Measurements from ENCODE around the gene APOBEC3G.
"Not testable (repeated sequence)": the region's sequence is repeated elsewhere in the genome, so short reads cannot be mapped to it uniquely, and the experiment has no call there.

Gene APOBEC3G

GRCh38 chr22:39066442-39067276 lies 10.4 kb upstream of the APOBEC3G start:
- DNase-seq (ENCODE audit: low read depth in 3 of 3): not testable (repeated sequence)

GRCh38 chr22:39068033-39068785 lies 8.9 kb upstream of the APOBEC3G start:
- no peak for DNase-seq (ENCODE audit: low read depth in 3 of 3)

GRCh38 chr22:39070186-39070585 lies 6.9 kb upstream of the APOBEC3G start:
- no peak for DNase-seq (ENCODE audit: low read depth in 3 of 3)

GRCh38 chr22:39072581-39072981 lies 4.5 kb upstream of the APOBEC3G start:
- not testable (repeated sequence) for DNase-seq (ENCODE audit: low read depth in 3 of 3)

GRCh38 chr22:39073981-39074380 lies 3.1 kb upstream of the APOBEC3G start:
- no peak for DNase-seq (ENCODE audit: low read depth in 3 of 3)

GRCh38 chr22:39076155-39077025 lies 685 bp upstream of the APOBEC3G start:
- not testable (repeated sequence) for DNase-seq (ENCODE audit: low read depth in 3 of 3)

- not testable (repeated sequence) for DNase-seq (ENCODE audit: low read depth in 3 of 3)
These were observed 837 bp downstream of the APOBEC3G start for GRCh38 chr22:39077912-39078311.

- DNase-seq (ENCODE audit: low read depth in 3 of 3): no peak
These were observed 1.3 kb downstream of the APOBEC3G start for GRCh38 chr22:39078329-39078728.

GRCh38 chr22:39079054-39079637 lies 2.1 kb downstream of the APOBEC3G start:
- not testable (repeated sequence) for DNase-seq (ENCODE audit: low read depth in 3 of 3)

GRCh38 chr22:39080052-39080762 lies 3.1 kb downstream of the APOBEC3G start:
- no peak for DNase-seq (ENCODE audit: low read depth in 3 of 3)

- DNase-seq (ENCODE audit: low read depth in 3 of 3): no peak
These were observed 3.9 kb downstream of the APOBEC3G start for GRCh38 chr22:39081016-39081415.

- DNase-seq (ENCODE audit: low read depth in 3 of 3): no peak
These were observed 4.5 kb downstream of the APOBEC3G start for GRCh38 chr22:39081598-39081997.

- DNase-seq (ENCODE audit: low read depth in 3 of 3): no peak
These were observed 6.4 kb downstream of the APOBEC3G start for GRCh38 chr22:39083212-39084165.

- no peak for DNase-seq (ENCODE audit: low read depth in 3 of 3)
These were observed 7.6 kb downstream of the APOBEC3G start for GRCh38 chr22:39084666-39085065.

GRCh38 chr22:39087098-39087497 lies 10.0 kb downstream of the APOBEC3G start:
- no peak for DNase-seq (ENCODE audit: low read depth in 3 of 3)

GRCh38 chr22:39087881-39088684 lies 11.0 kb downstream of the APOBEC3G start:
- no peak for DNase-seq (ENCODE audit: low read depth in 3 of 3)

GRCh38 chr22:39088685-39089032 lies 11.6 kb downstream of the APOBEC3G start:
- no peak for DNase-seq (ENCODE audit: low read depth in 3 of 3)

- DNase-seq (ENCODE audit: low read depth in 3 of 3): no peak
These were observed 12.9 kb downstream of the APOBEC3G start for GRCh38 chr22:39089928-39090327.

Data from stimulated activated CD4-positive, alpha-beta T cell treated with anti-CD3 and anti-CD28 coated beads, TNF-alpha, amount 100 ng/mL, for 48 hours (primary cell).